Lung microvascular endothelial cell (primary cell): ENCODE measurements around the gene DHX57. TPM values are rescaled to one million over a fixed set of nuclear protein-coding genes. Genes with fewer than 3 reads are reported as not detected.

ENCODE experiments used
- DNase-seq, 2 donors: peaks; one replicate each; pipeline versions ENCODE4 v3.0.0 to v3.0.0-alpha.2; 2010; ENCODE audit warnings: low read depth in 2 of 2
- total RNA-seq: library from RNA; depleted of rRNA; stranded (reverse); fragments of >200 nt; gene quantifications from 2 replicates; pipeline ENCODE4 v1.2.1, GENCODE V29; 2014

The DHX57 gene
- total RNA-seq, 1 donor from 2014 or later = 9.1 TPM

DNA sequence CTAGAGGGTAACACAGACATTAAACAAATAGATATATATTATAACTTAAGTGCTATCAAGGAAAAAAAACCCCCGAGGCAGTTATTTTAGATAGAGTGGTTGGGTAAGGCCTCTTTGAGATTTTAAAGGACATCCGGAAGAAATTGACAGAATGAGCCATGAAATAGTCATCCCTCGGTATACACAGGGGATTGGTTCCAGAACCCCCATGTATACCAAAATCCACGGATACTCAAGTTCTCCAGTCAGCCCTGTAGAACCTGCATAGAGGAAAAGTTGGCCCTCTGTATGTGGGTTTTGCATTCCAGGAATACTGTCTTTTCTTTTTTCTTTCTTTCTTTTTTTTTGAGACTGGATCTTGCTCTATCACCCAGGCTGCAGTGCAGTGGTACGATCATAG, 2.0 kb downstream of the DHX57 start:
- DNase-seq = no peak

- DNase-seq = no peak
Observed at GRCh38 chr2:38871432-38871831, 4.3 kb downstream of the DHX57 start.

DNA sequence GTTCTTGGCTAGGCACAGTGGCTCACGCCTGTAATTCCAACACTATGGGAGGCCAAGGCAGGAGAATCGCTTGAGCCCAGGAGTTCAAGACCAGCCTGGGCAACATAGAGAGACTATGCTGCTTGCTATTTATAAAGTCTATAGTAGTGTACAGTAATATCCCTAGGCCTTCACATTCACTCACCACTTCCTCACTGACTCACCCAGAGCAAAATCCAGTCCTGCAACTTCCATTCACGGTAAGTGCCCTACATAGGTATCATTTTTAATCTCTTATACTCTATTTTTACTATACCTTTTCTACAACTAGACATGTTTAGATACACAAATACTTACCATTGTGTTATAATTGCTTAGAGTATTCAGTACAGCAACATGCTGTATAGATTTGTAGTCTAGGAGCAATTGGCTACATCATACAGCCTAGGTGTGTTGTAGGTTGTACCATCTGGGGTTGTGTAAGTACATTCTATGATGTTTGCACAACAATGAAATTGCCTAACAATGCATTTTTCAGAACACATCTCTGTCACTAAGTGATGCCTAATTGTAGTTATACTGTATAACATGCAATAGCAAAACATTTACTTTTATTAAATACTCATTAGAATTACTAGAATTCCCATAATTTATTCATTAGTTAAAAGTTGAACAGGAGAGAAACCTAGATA, 8.8 kb downstream of the DHX57 start:
- DNase-seq = peak in 1 of 2 donors; percentile 40

GRCh38 chr2:38863061-38863695, 12.6 kb downstream of the DHX57 start:
- peak in 1 of 2 donors; percentile 9 for DNase-seq

DNA sequence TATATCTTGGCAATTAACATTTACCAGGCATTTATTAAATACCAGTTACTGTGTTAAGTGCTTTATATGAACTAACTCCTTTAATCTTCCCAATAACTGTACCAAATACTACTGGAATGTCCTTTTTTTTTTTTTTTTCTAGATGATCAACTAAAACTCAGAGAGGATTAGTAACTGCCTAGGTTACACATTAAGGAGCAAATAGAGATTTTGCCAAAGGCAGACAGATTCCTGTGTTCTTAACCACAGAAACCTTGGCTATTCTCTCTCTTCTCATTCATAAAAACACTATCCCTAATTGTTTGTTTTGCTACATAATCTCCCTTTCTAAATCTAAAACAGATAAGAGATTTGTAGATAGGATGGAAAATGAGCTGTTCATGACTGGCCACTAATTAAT, 13.3 kb downstream of the DHX57 start:
- DNase-seq = no peak

DNA sequence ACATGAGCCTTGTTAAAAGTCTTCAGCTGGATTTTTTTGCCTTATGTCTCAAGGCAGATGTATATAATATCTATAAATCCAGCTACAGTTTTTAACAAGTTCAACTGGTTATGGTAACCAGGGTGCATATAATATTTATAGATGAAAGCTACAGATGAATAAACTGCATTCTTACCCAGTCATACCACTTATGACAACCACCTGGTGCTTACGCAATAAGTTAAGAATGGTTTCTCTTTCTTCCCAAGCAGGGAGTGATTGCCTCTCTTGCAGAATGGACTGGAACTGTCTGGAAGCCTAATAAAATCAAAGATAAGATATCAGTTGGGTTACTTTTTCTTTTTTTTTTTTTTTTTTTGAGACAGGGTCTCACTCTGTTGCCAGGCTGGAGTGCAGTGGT, 19.6 kb downstream of the DHX57 start:
- no peak for DNase-seq

DNA sequence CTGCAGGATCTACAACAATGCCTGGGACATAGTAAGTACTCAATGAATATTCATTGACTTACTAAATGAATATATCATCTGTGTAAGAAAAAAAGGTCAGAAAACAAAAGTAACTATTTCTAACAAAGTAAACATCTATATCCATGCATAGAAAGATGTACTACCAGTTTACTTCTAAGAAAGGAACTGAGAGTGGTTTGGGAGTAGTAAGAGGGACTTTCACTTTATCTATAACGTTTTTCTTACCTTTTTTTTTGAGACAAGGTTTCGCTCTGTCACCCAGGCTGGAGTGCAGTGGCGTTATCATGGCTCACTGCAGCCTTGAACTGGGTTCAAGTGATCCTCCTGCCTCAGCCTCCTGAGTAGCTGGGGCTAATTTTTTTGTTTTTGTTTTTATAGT, 25.7 kb downstream of the DHX57 start:
- no peak for DNase-seq

DNA sequence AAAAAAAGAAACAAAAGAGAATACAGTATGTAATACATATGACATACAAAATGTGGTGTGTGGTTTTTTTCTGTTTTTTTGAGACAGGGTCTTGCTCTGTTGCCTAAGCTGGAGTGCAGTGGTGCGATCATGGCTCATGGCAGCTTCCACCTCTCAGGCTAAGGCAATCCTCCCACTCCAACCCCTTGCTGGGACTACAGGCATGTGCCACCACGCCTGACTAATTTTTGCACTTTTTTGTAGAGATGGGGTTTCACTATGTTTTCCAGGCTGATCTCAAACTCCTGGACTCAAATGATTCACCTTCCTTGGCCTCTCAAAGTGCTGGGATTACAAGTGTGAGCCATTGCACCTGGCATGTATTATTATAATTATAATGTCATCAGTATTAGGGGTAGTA, 38.9 kb downstream of the DHX57 start:
- no peak for DNase-seq

GRCh38 chr2:38835990-38836389, 39.7 kb downstream of the DHX57 start:
- DNase-seq = no peak

DNA sequence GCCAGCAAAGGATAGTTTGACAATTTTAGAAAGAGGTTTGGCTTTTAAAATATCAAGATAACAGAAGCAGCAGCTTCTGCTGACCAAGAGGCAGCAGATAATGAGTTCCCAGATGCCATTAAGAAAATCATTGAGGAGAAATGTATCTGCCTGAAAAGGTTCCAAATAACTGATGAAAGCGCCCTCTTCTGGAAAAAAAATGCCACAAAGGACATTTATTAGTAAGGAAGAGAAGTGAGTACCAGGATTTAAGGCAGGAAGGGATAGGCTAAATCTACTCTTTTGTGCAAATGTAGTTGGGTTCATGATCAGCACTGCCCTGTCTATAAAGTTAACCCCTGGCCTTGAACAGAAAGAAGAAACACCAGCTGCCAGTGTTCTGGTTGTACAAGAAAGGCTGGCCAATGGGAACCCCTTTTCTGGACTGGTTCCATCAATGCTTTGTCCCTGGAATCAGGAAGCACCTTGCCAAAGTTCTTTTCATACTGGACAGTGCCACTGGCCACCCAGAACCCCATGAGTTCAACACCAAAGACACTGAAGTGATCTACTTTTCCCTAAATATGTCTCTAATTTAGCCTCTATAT, 40.6 kb downstream of the DHX57 start:
- DNase-seq = peak; percentile 33 to 39

DNA sequence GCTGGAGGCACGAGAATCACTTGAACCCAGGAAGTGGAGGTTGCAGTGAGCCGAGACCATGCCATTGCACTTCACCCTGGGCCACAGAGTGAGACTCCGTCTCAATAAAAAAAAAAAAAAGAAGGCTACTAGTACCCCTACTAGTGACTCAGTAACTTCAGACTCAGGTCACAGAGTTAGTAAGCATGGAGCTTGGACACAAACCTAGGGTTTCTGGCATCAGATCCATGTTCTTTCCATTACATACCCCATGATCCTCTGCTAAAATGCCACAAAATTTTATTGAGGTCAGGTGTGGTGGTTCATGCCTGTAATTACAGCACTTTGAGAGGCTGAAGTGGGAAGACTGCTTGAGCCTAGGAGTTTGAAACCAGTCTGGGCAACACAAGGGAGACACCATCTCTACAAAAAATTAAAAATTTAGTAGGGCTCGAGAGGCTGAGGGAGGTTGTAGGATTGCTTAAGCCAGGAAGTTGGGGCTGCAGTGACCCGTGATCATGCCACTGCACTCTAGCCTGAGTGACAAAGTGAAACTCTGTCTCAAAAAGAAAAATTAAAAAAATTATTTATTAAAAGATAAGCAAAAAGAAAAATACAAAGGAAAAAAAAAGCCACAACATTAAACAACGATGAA, 45.1 kb downstream of the DHX57 start:
- peak in 1 of 2 donors; percentile 3 for DNase-seq

- no peak for DNase-seq
Observed at GRCh38 chr2:38829971-38830370, 45.8 kb downstream of the DHX57 start.

GRCh38 chr2:38828460-38828859, 47.3 kb downstream of the DHX57 start:
- no peak for DNase-seq

DNA sequence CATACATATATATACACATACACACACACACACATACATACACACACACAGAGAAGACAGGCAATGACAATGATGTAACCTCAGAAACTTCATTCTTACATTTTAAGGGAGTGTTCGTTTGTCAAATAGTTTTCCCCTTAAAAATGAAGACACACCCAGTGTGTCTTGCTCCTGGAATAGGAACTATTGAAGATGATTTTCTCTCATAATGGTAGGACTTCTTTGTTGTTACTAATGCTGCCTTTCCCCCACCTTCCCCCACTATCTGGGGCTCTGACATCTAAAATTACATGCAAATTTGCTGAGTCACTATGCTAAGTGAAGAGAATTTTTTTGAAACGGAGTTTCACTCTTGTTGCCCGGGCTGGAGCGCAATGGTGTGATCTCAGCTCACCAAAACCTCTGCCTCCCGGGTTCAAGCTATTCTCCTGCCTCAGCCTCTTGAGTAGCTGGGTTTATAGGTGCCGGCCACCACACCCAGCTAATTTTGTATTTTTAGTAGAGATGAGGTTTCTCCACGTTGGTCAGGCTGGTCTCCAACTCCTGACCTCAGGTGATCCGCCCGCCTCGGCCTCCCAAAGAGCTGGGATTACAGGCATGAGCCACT, 48.1 kb downstream of the DHX57 start:
- DNase-seq = peak; percentile 9 to 28

DNA sequence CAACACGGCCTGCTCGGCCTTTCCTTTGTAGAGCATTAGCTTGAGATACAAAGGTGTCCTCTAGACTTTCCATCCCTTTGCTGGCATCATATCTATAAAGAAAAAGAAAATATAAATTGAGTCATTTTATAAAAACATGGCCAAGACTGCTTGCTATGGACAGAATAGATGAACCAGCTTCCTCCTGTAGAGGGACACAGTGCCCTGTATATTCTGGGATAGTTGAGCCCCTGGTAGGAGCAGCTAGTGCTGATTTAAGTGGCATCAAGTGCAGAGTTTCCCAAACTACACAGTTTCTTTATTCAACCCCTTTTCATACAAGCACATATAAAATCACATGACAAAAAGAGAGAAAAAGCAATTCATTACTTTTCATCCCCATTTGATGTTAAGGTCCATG, 49.8 kb downstream of the DHX57 start:
- DNase-seq = no peak

DNA sequence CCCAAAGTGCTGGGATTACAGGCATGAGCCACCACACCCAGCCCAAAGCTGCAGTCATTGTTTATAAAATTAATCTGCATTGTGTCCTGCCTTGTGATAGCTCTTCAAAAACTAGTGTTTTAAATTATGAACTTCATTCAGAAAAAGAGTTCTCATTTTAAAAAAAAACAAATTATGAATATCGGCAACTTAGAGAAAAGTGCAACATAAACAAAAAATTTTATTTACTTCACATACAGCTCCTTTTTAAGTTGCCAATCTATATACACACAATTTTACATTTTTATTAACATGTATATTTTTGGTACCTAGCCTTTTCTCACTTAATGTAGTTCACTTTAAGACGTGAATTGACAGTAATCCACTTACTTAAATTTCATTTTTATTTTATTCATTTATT, 50.8 kb downstream of the DHX57 start:
- no peak for DNase-seq

- DNase-seq = peak in 1 of 2 donors; percentile 47
Observed at GRCh38 chr2:38823386-38823785, 52.3 kb downstream of the DHX57 start.

DNA sequence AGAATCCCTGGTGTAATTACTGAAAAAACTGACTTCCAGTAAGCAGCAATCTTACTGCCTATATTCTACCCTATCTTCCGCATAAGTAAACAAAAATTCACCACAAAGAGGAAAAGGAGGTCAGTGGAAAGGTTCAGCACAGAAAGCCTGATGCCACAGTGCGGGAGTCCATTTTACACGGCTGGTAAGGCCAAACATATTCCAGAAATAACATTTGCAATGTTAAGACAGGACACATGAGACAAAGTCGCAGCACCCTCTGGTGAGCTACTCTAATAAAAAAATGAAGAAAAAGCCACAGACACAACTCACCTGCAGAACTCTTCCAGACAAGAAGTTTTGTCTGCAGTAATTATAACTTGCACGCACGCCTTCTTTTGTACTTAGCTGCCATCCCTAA, 57.2 kb downstream of the DHX57 start:
- no peak for DNase-seq

GRCh38 chr2:38815936-38816335, 59.8 kb downstream of the DHX57 start:
- DNase-seq = no peak

DNA sequence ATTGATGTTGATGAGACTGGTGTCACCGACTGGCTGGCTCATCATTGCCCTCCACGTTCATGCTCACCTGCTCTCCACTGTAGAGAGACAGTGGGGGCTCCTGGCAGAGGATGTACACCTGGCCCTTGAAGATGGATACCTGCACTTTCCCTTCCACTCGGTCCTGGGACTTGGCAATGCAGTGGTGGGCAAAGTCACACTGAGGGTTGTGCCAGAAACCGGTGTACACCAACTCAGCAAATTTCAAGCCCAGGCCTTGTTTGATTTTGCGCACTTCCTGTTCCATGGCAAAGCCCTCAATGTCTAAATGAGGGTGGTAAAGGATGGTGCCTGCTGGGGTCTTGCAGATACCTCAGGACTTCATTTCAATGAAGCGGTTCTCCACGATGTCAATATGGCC, 65.2 kb downstream of the DHX57 start:
- no peak for DNase-seq

DNA sequence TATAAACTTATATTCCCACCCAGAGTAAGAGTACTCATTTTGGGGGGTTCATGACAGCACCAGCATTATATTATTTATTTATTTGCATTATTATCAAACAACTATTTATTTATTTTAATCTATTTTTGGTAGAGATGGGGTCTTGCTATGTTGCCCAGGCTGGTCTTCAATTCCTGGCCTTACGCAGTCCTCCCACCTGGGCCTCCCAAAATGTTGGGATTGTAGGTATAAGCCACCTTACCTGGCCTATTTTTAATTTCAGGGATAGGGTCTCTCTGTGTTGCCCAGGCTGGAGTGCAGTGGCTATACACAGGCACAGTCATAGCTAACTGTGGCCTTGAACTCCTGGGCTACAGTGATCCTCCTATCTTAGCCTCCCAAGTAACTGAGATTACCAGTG, 67.1 kb downstream of the DHX57 start:
- DNase-seq = no peak

DNA sequence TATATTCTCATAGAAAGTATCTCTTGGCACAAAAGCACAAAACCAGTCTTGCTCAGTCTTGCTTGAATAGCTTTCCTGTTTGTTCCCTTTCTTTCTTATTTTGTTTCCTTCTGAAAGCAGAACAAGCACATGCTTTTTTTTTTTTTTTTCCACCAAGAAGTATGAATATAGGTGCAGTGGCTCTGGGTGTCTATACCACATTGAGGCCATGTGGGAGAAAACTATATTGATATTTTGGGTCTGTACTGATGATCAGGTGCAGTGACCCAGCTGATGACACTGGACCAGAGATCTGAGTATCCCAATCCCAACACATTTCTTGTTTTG, 69.0 kb downstream of the DHX57 start:
- DNase-seq = no peak
